K562 (cell line): ENCODE measurements around the gene CCDC194. TPM values are rescaled to one million over a fixed set of nuclear protein-coding genes. Genes with fewer than 3 reads are reported as not detected.

Source experiments
- ARNT ChIP-seq, 2 experiments: fragments of 450-650 bp; IDR thresholded peaks; 2 replicates each; pipeline ENCODE4 v1.6.1; 2016; ENCODE audit warnings: mild to moderate bottlenecking in 1 of 2
- ETV5 ChIP-seq: sonication (generic); formaldehyde crosslinking; IDR thresholded peaks from 2 replicates; pipeline ENCODE4 v1.4.0; 2020; ENCODE audit warnings: low read depth, mild to moderate bottlenecking, missing genetic modification reagents
- MTA1 ChIP-seq: fragments of 450-650 bp; IDR thresholded peaks from 2 replicates; pipeline ENCODE4 v1.6.1; 2017; ENCODE audit warnings: borderline replicate concordance
- NCOA4 ChIP-seq: fragments of 450-650 bp; IDR thresholded peaks from 2 replicates; pipeline ENCODE4 v1.6.1; 2018; ENCODE audit warnings: mild to moderate bottlenecking; ENCODE audit not compliant: partially characterized antibody
- NFRKB ChIP-seq: fragments of 450-650 bp; IDR thresholded peaks from 2 replicates; pipeline ENCODE4 v1.6.1; 2016; ENCODE audit warnings: low read depth
- ZBTB11 ChIP-seq, 3 experiments: fragments of 200-800 bp in 1 of 3; fragments of 250-450 bp in 1 of 3; fragments of 450-650 bp in 1 of 3; sonication (Bioruptor Pico) in 1 of 3; sonication (Bioruptor generic) in 1 of 3; formaldehyde crosslinking in 1 of 3; IDR thresholded peaks; 2 replicates each; pipeline versions ENCODE4 v1.6.1 to v1.8.0; 2016 to 2022; ENCODE audit warnings: mild to moderate bottlenecking in 2 of 3, missing genetic modification characterization in 2 of 3, missing compliant biosample characterization in 1 of 3, moderate library complexity in 1 of 3
- ZNF398 ChIP-seq: fragments of 250-450 bp; sonication (Bioruptor Pico); IDR thresholded peaks from 2 replicates; pipeline ENCODE4 v1.8.0; 2021; ENCODE audit warnings: moderate library complexity, mild to moderate bottlenecking, inconsistent platforms
- polyA plus RNA-seq, 8 experiments: library from polyadenylated mRNA; depleted of rRNA in 4 of 8; stranded (reverse) in 5 of 8; unstranded in 3 of 8; fragments of >200 nt; fragmentation: Nextera tagmentation in 2 of 8; fragmentation: Illumina TruSeq in 1 of 8; extraction: Ambion mirVana in 2 of 8; extraction: Trizol in 1 of 8; gene quantifications; 2 replicates each; pipeline versions ENCODE4 v1.2.1 to v1.2.3, GENCODE V29; 2011 to 2014; ENCODE audit warnings: inconsistent platforms in 1 of 8, missing spikeins in 1 of 8
- total RNA-seq, 7 experiments: library from RNA; depleted of rRNA in 6 of 7; stranded (reverse); fragments of >200 nt in 6 of 7; fragmentation: Illumina TruSeq in 2 of 7; extraction: Trizol in 2 of 7; gene quantifications; 2 replicates each; pipeline versions ENCODE4 v1.2.1 to v1.2.3, GENCODE V29; 2011 to 2021; ENCODE audit warnings: low replicate concordance in 1 of 7
- TF ChIP-seq, protein P1 (sequence below), 2 experiments: fragments of 450-650 bp in 1 of 2; sonication (generic) in 1 of 2; formaldehyde crosslinking in 1 of 2; IDR thresholded peaks; 2 replicates each; pipeline versions ENCODE4 v1.7.1 to v1.9.0; 2016 to 2022; ENCODE audit warnings: inconsistent platforms in 1 of 2, mild to moderate bottlenecking in 1 of 2, missing genetic modification reagents in 1 of 2

CCDC194 gene
- total and polyA plus RNA-seq, 9 of the 15 experiments (the other 6 are each of a cell fraction or from before 2014, with no cell fraction given) = 0.13 to 1.3 (median 0.39) TPM; not detected in 3

- TF ChIP-seq, protein P1, sequence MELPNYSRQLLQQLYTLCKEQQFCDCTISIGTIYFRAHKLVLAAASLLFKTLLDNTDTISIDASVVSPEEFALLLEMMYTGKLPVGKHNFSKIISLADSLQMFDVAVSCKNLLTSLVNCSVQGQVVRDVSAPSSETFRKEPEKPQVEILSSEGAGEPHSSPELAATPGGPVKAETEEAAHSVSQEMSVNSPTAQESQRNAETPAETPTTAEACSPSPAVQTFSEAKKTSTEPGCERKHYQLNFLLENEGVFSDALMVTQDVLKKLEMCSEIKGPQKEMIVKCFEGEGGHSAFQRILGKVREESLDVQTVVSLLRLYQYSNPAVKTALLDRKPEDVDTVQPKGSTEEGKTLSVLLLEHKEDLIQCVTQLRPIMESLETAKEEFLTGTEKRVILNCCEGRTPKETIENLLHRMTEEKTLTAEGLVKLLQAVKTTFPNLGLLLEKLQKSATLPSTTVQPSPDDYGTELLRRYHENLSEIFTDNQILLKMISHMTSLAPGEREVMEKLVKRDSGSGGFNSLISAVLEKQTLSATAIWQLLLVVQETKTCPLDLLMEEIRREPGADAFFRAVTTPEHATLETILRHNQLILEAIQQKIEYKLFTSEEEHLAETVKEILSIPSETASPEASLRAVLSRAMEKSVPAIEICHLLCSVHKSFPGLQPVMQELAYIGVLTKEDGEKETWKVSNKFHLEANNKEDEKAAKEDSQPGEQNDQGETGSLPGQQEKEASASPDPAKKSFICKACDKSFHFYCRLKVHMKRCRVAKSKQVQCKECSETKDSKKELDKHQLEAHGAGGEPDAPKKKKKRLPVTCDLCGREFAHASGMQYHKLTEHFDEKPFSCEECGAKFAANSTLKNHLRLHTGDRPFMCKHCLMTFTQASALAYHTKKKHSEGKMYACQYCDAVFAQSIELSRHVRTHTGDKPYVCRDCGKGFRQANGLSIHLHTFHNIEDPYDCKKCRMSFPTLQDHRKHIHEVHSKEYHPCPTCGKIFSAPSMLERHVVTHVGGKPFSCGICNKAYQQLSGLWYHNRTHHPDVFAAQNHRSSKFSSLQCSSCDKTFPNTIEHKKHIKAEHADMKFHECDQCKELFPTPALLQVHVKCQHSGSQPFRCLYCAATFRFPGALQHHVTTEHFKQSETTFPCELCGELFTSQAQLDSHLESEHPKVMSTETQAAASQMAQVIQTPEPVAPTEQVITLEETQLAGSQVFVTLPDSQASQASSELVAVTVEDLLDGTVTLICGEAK (IDR thresholded peaks at IDR 0.05) = peak; percentile 75
- TF ChIP-seq, protein P1 (CRISPR knock-in tag; IDR thresholded peaks at IDR 0.05) = no peak
- TF ChIP-seq ZNF398 (CRISPR knock-in tag) (no peak), ARNT (IDR thresholded peaks at IDR 0.05) (peak; percentile 49 to 72; a peak in 2 of 4 replicates), ETV5 (no peak; the same call in 1 of the 2 replicates), NCOA4 (peak; percentile 56), NFRKB (no peak), MTA1 (peak; percentile 87), ZBTB11 (CRISPR knock-in tag; IDR thresholded peaks at IDR 0.05) (0 out of 6 replicates have a peak, but pooled peaks of 1 of the 3 experiments have one; percentile 32)
These were observed 957 bp upstream of the CCDC194 start (continued) for GRCh38 chr19:17394891-17395415.
